ENCODE results near the gene KIAA0232. TPM values are rescaled to one million over a fixed set of nuclear protein-coding genes. Genes with fewer than 3 reads are reported as not detected.

KIAA0232 gene
- total RNA-seq, 4 donors from 2014 or later, result 39.1 to 66.4 (median 60.4) TPM

GRCh38 chr4:6848717-6849305 is 66.3 kb downstream of the KIAA0232 start:
- H3K36me3 ChIP-seq, result peaks cover 0 to 9% of the 10 kb centered on the region in 2 donors
- H3K4me1 ChIP-seq, result peaks cover 35 to 38% of the 10 kb centered on the region in 2 donors
- H3K27me3 ChIP-seq, result no peaks in the 10 kb centered on the region
- DNase-seq (peak; percentile 33 to 42), ATAC-seq (peak; percentile 50 to 58)
- intact Hi-C loops (cut with DNase I; ENCODE audit: low total_unique reads), result no loop called here
- no peaks in the 10 kb centered on the region for H3K9me3 ChIP-seq
- in situ Hi-C loops (cut with MboI; ENCODE audit: low sequenced_read_pairs in 4 of 4), result no loop called here
- H3K27ac ChIP-seq, result peak overlapping the region; percentile 42 to 71 (median 63)
- TF ChIP-seq CTCF (IDR thresholded peaks at IDR 0.05 in 4 of 5, conservative IDR thresholded peaks at IDR 0.05 in 1 of 5) (no peak), POLR2A (IDR thresholded peaks at IDR 0.05) (no peak)
- no peak overlapping the region for H3K4me3 ChIP-seq

GRCh38 chr4:6849691-6850090 is 67.2 kb downstream of the KIAA0232 start:
- in situ Hi-C loops (cut with MboI; ENCODE audit: low sequenced_read_pairs in 4 of 4), result loop anchor here in 1 of 4 donors (10.0 kb wide), 1 partner anchor 65 kb away; the partner anchor contains the start of gene KIAA0232
- H3K27me3 ChIP-seq, result no peaks in the 10 kb centered on the region
- no peak overlapping the region for H3K4me3 ChIP-seq
- TF ChIP-seq POLR2A (IDR thresholded peaks at IDR 0.05) (no peak), CTCF (IDR thresholded peaks at IDR 0.05 in 4 of 5, conservative IDR thresholded peaks at IDR 0.05 in 1 of 5) (no peak)
- peak overlapping the region in 3 of 4 donors; percentile 30 to 66 (median 60) for H3K27ac ChIP-seq
- no peaks in the 10 kb centered on the region for H3K9me3 ChIP-seq
- intact Hi-C loops (cut with DNase I; ENCODE audit: low total_unique reads), result no loop called here
- peaks cover 0 to 9% of the 10 kb centered on the region in 2 donors for H3K36me3 ChIP-seq
- no peak for ATAC-seq
- peaks cover 36 to 39% of the 10 kb centered on the region in 2 donors for H3K4me1 ChIP-seq
- no peak for DNase-seq

GRCh38 chr4:6851431-6851830 is 68.9 kb downstream of the KIAA0232 start:
- TF ChIP-seq POLR2A (IDR thresholded peaks at IDR 0.05), result no peak
- TF ChIP-seq CTCF (IDR thresholded peaks at IDR 0.05 in 4 of 5, conservative IDR thresholded peaks at IDR 0.05 in 1 of 5), result no peak
- Histone ChIP-seq H3K4me3 (no peak overlapping the region), H3K9me3 (no peaks in the 10 kb centered on the region), H3K27me3 (no peaks in the 10 kb centered on the region), H3K36me3 (peaks cover 0 to 9% of the 10 kb centered on the region in 2 donors), H3K27ac (peak overlapping the region in 3 of 4 donors; percentile 12 to 92 (median 87)), H3K4me1 (peaks cover 35 to 44% of the 10 kb centered on the region in 2 donors)
- ATAC-seq (no peak), DNase-seq (no peak)
- intact Hi-C loops (cut with DNase I; ENCODE audit: low total_unique reads), result no loop called here
- in situ Hi-C loops (cut with MboI; ENCODE audit: low sequenced_read_pairs in 4 of 4), result loop anchor here in 1 of 4 donors (10.0 kb wide), 1 partner anchor 67 kb away; the partner anchor contains the start of gene KIAA0232

- Histone ChIP-seq H3K9me3 (no peaks in the 10 kb centered on the region), H3K4me1 (peaks cover 37 to 44% of the 10 kb centered on the region in 2 donors), H3K27me3 (no peaks in the 10 kb centered on the region), H3K4me3 (no peak overlapping the region), H3K36me3 (peaks cover 0 to 9% of the 10 kb centered on the region in 2 donors), H3K27ac (peak overlapping the region; percentile 87 to 93 (median 90))
- intact Hi-C loops (cut with DNase I; ENCODE audit: low total_unique reads), result no loop called here
- ATAC-seq (no peak), DNase-seq (no peak)
- in situ Hi-C loops (cut with MboI; ENCODE audit: low sequenced_read_pairs in 4 of 4), result loop anchor here in 1 of 4 donors (10.0 kb wide), 1 partner anchor 67 kb away; the partner anchor contains the start of gene KIAA0232
- TF ChIP-seq POLR2A (IDR thresholded peaks at IDR 0.05), result no peak
- no peak for TF ChIP-seq CTCF (IDR thresholded peaks at IDR 0.05 in 4 of 5, conservative IDR thresholded peaks at IDR 0.05 in 1 of 5)
Measured at GRCh38 chr4:6851962-6852361, 69.4 kb downstream of the KIAA0232 start.
